ENCODE results near the gene CCL1.
"Not testable (repeated sequence)": the region's sequence is repeated elsewhere in the genome, so short reads cannot be mapped to it uniquely, and the experiment has no call there.

CCL1 gene

GRCh38 chr17:34358631-34359030, 4.4 kb downstream of the CCL1 start:
- no peak for DNase-seq (ENCODE audit: low read depth, low spot score)

GRCh38 chr17:34357398-34357797, 5.6 kb downstream of the CCL1 start:
- no peak for DNase-seq (ENCODE audit: low read depth, low spot score)

GRCh38 chr17:34356194-34356593, 6.8 kb downstream of the CCL1 start, which contains the start of gene CCL13:
Gene CCL13 (plus strand): TSS chr17:34356480. CDS start chr17:34356527, 47 bp downstream.
- DNase-seq (ENCODE audit: low read depth, low spot score) = no peak

GRCh38 chr17:34354637-34355036, 8.4 kb downstream of the CCL1 start:
- no peak for DNase-seq (ENCODE audit: low read depth, low spot score)

GRCh38 chr17:34352191-34352590, 10.8 kb downstream of the CCL1 start:
- no peak for DNase-seq (ENCODE audit: low read depth, low spot score)

- no peak for DNase-seq (ENCODE audit: low read depth, low spot score)
These were observed 11.9 kb downstream of the CCL1 start for GRCh38 chr17:34351096-34351495.

GRCh38 chr17:34349751-34350150, 13.3 kb downstream of the CCL1 start:
- DNase-seq (ENCODE audit: low read depth, low spot score) = no peak

GRCh38 chr17:34347063-34347462, 16.0 kb downstream of the CCL1 start:
- no peak for DNase-seq (ENCODE audit: low read depth, low spot score)

GRCh38 chr17:34341916-34342315, 21.1 kb downstream of the CCL1 start:
- DNase-seq (ENCODE audit: low read depth, low spot score) = no peak

GRCh38 chr17:34339138-34339770, 23.8 kb downstream of the CCL1 start:
- no peak for DNase-seq (ENCODE audit: low read depth, low spot score)

- DNase-seq (ENCODE audit: low read depth, low spot score) = no peak
These were observed 25.3 kb downstream of the CCL1 start for GRCh38 chr17:34337701-34338100.

GRCh38 chr17:34327580-34327979, 35.5 kb downstream of the CCL1 start:
- not testable (repeated sequence) for DNase-seq (ENCODE audit: low read depth, low spot score)

GRCh38 chr17:34321964-34322363, 41.1 kb downstream of the CCL1 start:
- DNase-seq (ENCODE audit: low read depth, low spot score) = no peak

- DNase-seq (ENCODE audit: low read depth, low spot score) = no peak
These were observed 44.0 kb downstream of the CCL1 start, which contains the start of gene CCL8 for GRCh38 chr17:34319039-34319483. Gene CCL8 (plus strand): TSS chr17:34319435. CDS start chr17:34319502, 67 bp downstream.

GRCh38 chr17:34318474-34318873, 44.6 kb downstream of the CCL1 start:
- no peak for DNase-seq (ENCODE audit: low read depth, low spot score)

GRCh38 chr17:34314279-34314678, 48.8 kb downstream of the CCL1 start:
- DNase-seq (ENCODE audit: low read depth, low spot score) = no peak

GRCh38 chr17:34313164-34313563, 49.9 kb downstream of the CCL1 start:
- no peak for DNase-seq (ENCODE audit: low read depth, low spot score)

GRCh38 chr17:34312080-34312479, 51.0 kb downstream of the CCL1 start:
- no peak for DNase-seq (ENCODE audit: low read depth, low spot score)

GRCh38 chr17:34311291-34311690, 51.7 kb downstream of the CCL1 start:
- DNase-seq (ENCODE audit: low read depth, low spot score) = no peak

Data from brain pericyte (primary cell).